Fibroblast of lung (primary cell): ENCODE measurements around the gene OR52D1. TPM values are rescaled to one million over a fixed set of nuclear protein-coding genes. Genes with fewer than 3 reads are reported as not detected.

Source experiments
- DNase-seq, 2 donors: peaks; one replicate each; pipeline versions ENCODE4 v3.0.0 to v3.0.0-alpha.2; 2010; ENCODE audit warnings: low read depth in 2 of 2
- H2AFZ ChIP-seq: 2 replicates; pipeline ENCODE4 v1.5.1; 2012; ENCODE audit warnings: low read length, control low read depth, inconsistent platforms
- H3K27ac ChIP-seq: 2 replicates; pipeline ENCODE4 v1.5.1; 2011; ENCODE audit warnings: low read length, control low read depth; ENCODE audit not compliant: insufficient read depth
- H3K27me3 ChIP-seq: 2 replicates; pipeline ENCODE4 v1.5.1; 2011; ENCODE audit warnings: mild to moderate bottlenecking, low read length; ENCODE audit not compliant: control insufficient read depth, insufficient read depth
- H3K36me3 ChIP-seq: 2 replicates; pipeline ENCODE4 v1.5.1; 2011; ENCODE audit warnings: low read length; ENCODE audit not compliant: control insufficient read depth, insufficient read depth
- H3K4me1 ChIP-seq: 2 replicates; pipeline ENCODE4 v1.5.1; 2011; ENCODE audit warnings: low read length; ENCODE audit not compliant: control insufficient read depth, insufficient read depth; ENCODE audit errors: extremely low read depth
- H3K4me2 ChIP-seq: 2 replicates; pipeline ENCODE4 v1.5.1; 2011; ENCODE audit warnings: low read length, control low read depth; ENCODE audit not compliant: insufficient read depth; ENCODE audit errors: extremely low read depth
- H3K4me3 ChIP-seq, 4 experiments: fragments of 200-600 bp in 1 of 4; sonication (generic) in 1 of 4; replicated peaks in 1 of 4; 2 replicates each; pipeline ENCODE4 v1.5.1; 2011 to 2016; ENCODE audit warnings: low read length in 4 of 4, low read depth in 3 of 4, mild to moderate bottlenecking in 3 of 4, control low read depth in 2 of 4, inconsistent platforms in 1 of 4, mixed read lengths in 1 of 4; ENCODE audit not compliant: insufficient read depth in 1 of 4; ENCODE audit errors: control extremely low read depth in 1 of 4
- H3K79me2 ChIP-seq: 2 replicates; pipeline ENCODE4 v1.5.1; 2012; ENCODE audit warnings: mild to moderate bottlenecking, low read length, inconsistent platforms; ENCODE audit not compliant: control insufficient read depth, insufficient read depth
- H3K9ac ChIP-seq: 2 replicates; pipeline ENCODE4 v1.5.1; 2011; ENCODE audit warnings: mild to moderate bottlenecking, low read length, control low read depth; ENCODE audit not compliant: insufficient read depth
- H3K9me3 ChIP-seq: 2 replicates; pipeline ENCODE4 v1.5.1; 2012; ENCODE audit warnings: low read depth, low read length; ENCODE audit not compliant: control insufficient read depth, insufficient read depth
- H4K20me1 ChIP-seq: 2 replicates; pipeline ENCODE4 v1.5.1; 2011; ENCODE audit warnings: low read length; ENCODE audit not compliant: control insufficient read depth, insufficient read depth; ENCODE audit errors: extremely low read depth
- EZH2 ChIP-seq: IDR thresholded peaks from 2 replicates; pipeline ENCODE4 v1.5.1; 2012; ENCODE audit warnings: low read length, control low read depth, mild to moderate bottlenecking; ENCODE audit errors: missing control alignments
- polyA plus RNA-seq, 2 donors: library from polyadenylated mRNA; depleted of rRNA in 1 of 2; stranded (reverse) in 1 of 2; unstranded in 1 of 2; fragments of >200 nt; gene quantifications; 2 replicates each; pipeline ENCODE4 v1.2.1, GENCODE V29; 2011 to 2012; ENCODE audit warnings: missing spikeins in 1 of 2
- total RNA-seq: library from RNA; depleted of rRNA; stranded (reverse); fragments of >200 nt; gene quantifications from 2 replicates; pipeline ENCODE4 v1.2.1, GENCODE V29; 2014
- TF ChIP-seq, protein P1 (sequence below), 2 donors: IDR thresholded peaks in 1 of 2; conservative IDR thresholded peaks in 1 of 2; 1 replicate in 1 of 2; 2 replicates in 1 of 2; pipeline ENCODE4 v1.5.1; 2011 to 2012; ENCODE audit warnings: low read length in 2 of 2, control low read depth in 1 of 2, inconsistent platforms in 1 of 2, low read depth in 1 of 2, mild to moderate bottlenecking in 1 of 2

OR52D1 gene
- total and polyA plus RNA-seq, 2 donors (not counting 1 experiment from before 2014, with no cell fraction given) = not detected

DNA sequence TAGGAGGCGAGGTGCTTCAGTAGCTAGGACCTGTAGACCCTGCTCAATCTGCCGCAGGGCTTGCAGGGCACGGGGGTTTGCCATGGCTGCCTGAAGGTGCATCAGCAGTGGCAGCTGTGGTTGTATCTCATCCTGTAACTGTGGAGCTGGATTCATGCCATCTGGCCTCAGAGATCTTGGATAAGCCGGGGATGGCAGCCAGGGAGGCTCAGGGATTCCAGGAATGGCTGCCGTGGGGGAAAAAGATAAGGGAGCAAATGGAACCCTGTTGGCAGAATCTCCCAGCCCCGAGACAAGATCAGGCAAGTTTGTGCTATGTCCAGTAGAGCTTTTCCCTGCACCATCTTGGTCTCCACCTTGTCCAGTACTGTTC is 19.4 kb downstream of the OR52D1 start:
- DNase-seq = no peak
- H3K36me3 ChIP-seq = no peaks in the 10 kb centered on the region
- H3K4me1 ChIP-seq = no peaks in the 10 kb centered on the region
- no peak overlapping the region for H3K4me3 ChIP-seq
- no peak overlapping the region for H3K4me2 ChIP-seq
- no peak overlapping the region for H3K27ac ChIP-seq
- H2AFZ ChIP-seq = no peak overlapping the region
- no peak overlapping the region for H3K9ac ChIP-seq
- no peaks in the 10 kb centered on the region for H4K20me1 ChIP-seq
- H3K79me2 ChIP-seq = no peaks in the 10 kb centered on the region
- no peak for TF ChIP-seq EZH2
- TF ChIP-seq, protein P1, sequence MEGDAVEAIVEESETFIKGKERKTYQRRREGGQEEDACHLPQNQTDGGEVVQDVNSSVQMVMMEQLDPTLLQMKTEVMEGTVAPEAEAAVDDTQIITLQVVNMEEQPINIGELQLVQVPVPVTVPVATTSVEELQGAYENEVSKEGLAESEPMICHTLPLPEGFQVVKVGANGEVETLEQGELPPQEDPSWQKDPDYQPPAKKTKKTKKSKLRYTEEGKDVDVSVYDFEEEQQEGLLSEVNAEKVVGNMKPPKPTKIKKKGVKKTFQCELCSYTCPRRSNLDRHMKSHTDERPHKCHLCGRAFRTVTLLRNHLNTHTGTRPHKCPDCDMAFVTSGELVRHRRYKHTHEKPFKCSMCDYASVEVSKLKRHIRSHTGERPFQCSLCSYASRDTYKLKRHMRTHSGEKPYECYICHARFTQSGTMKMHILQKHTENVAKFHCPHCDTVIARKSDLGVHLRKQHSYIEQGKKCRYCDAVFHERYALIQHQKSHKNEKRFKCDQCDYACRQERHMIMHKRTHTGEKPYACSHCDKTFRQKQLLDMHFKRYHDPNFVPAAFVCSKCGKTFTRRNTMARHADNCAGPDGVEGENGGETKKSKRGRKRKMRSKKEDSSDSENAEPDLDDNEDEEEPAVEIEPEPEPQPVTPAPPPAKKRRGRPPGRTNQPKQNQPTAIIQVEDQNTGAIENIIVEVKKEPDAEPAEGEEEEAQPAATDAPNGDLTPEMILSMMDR (conservative IDR thresholded peaks at IDR 0.05 in 1 of 2, IDR thresholded peaks at IDR 0.05 in 1 of 2; ENCODE audit: low read depth in 1 of 2, low read length in 2 of 2) = no peak
- H3K9me3 ChIP-seq = no peaks in the 10 kb centered on the region
- H3K27me3 ChIP-seq = no peaks in the 10 kb centered on the region

DNA sequence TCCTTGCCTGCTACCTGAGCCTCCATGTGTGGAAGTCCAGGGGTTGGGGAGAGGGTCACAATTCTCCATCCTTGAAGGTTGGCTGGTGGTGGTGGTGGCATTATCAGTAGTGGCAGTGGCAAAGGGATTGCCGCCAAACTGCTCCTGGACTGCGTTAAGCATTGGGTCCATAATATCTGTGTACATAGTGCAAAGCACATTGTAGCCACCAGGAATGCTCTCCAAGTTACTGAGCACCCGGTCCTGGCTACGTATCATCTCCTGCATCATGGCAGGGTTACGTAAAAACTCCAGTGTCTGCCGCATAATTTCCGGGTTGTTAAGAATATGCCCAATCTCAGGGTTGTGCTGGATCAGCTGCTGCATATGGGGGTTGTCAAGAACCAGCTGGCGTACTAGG is 20.1 kb downstream of the OR52D1 start:
- H3K4me2 ChIP-seq = no peak overlapping the region
- no peak overlapping the region for H2AFZ ChIP-seq
- H3K27ac ChIP-seq = no peak overlapping the region

DNA sequence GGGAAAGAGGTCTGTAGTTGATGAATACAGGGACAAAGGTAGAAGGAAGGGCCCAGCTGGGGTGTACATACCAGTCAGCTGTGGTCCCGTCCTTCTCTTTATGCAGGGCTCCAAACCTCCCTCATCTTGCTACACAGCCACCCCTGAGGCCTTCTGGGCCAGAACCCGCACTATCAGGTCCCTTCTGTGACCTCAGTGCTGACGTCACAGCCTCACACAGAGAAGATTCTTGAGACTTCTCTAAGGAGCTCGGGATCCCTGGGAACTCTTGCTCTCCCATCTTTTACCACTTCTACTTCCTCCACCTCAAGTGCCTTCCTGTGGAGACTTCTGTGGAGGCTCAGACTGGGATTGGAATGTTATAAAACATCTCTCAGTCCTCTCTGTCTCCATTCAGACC is 21.3 kb downstream of the OR52D1 start, which contains the start of gene UBQLN3:
TSS of gene UBQLN3 (minus strand) at position 155 of the 400 bp plus-strand sequence. CDS start 399 bp downstream, outside the sequence.
- H3K4me3 ChIP-seq = no peak within 1 kb of the TSS
- no peak within 1 kb of the TSS for H3K4me2 ChIP-seq
- H3K36me3 ChIP-seq = no peaks in the 10 kb centered on the region
- no peak for DNase-seq
- H4K20me1 ChIP-seq = no peaks in the 10 kb centered on the region
- H3K9me3 ChIP-seq = no peaks in the 10 kb centered on the region
- H2AFZ ChIP-seq = no peak within 1 kb of the TSS
- TF ChIP-seq EZH2 = no peak
- TF ChIP-seq, protein P1 (conservative IDR thresholded peaks at IDR 0.05 in 1 of 2, IDR thresholded peaks at IDR 0.05 in 1 of 2; ENCODE audit: low read depth in 1 of 2, low read length in 2 of 2) = no peak
- H3K4me1 ChIP-seq = no peaks in the 10 kb centered on the region
- no peaks in the 10 kb centered on the region for H3K27me3 ChIP-seq
- H3K27ac ChIP-seq = no peak within 1 kb of the TSS
- no peaks in the 10 kb centered on the region for H3K79me2 ChIP-seq
- H3K9ac ChIP-seq = no peak within 1 kb of the TSS

More for the DNA sequence above, 20.1 kb downstream of the OR52D1 start:
- DNase-seq = no peak
- Histone ChIP-seq H3K4me1 (no peaks in the 10 kb centered on the region), H3K9ac (no peak overlapping the region), H3K27me3 (no peaks in the 10 kb centered on the region), H3K36me3 (no peaks in the 10 kb centered on the region), H3K79me2 (no peaks in the 10 kb centered on the region), H4K20me1 (no peaks in the 10 kb centered on the region), H3K4me3 (no peak overlapping the region), H3K9me3 (no peaks in the 10 kb centered on the region)
- TF ChIP-seq, protein P1 (conservative IDR thresholded peaks at IDR 0.05 in 1 of 2, IDR thresholded peaks at IDR 0.05 in 1 of 2; ENCODE audit: low read depth in 1 of 2, low read length in 2 of 2) = no peak
- TF ChIP-seq EZH2 = no peak
